ENCODE results near the gene RABL3.

DNA sequence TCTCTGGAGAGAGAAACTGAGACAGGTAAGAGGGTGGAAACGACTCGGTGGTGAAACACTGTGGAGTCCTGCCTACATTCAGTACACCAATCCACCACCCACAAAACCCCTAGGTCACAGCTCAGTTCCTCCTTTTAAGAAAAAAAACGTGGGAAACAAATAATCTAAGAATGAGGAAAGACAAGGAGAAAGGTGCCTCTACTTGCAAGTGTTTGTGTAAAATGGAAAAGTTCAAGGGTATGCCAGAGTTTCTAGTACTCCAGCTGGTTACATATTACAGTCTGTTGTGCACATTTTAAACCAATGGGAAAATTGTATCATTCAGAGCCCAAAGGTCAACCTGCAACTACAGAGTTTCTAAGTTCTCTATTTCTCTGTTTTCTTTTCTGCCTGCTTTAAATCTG lies 92.5 kb downstream of the RABL3 start:
- TF ChIP-seq, protein P1, sequence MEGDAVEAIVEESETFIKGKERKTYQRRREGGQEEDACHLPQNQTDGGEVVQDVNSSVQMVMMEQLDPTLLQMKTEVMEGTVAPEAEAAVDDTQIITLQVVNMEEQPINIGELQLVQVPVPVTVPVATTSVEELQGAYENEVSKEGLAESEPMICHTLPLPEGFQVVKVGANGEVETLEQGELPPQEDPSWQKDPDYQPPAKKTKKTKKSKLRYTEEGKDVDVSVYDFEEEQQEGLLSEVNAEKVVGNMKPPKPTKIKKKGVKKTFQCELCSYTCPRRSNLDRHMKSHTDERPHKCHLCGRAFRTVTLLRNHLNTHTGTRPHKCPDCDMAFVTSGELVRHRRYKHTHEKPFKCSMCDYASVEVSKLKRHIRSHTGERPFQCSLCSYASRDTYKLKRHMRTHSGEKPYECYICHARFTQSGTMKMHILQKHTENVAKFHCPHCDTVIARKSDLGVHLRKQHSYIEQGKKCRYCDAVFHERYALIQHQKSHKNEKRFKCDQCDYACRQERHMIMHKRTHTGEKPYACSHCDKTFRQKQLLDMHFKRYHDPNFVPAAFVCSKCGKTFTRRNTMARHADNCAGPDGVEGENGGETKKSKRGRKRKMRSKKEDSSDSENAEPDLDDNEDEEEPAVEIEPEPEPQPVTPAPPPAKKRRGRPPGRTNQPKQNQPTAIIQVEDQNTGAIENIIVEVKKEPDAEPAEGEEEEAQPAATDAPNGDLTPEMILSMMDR (IDR thresholded peaks at IDR 0.05; ENCODE audit: low read length): no peak
- TF ChIP-seq EZH2 (IDR thresholded peaks at IDR 0.05; ENCODE audit: borderline replicate concordance, low read length): no peak

All from OCI-LY1 (cell line).